ENCODE results near the gene HNRNPLL.
"Not testable (repeated sequence)": the region's sequence is repeated elsewhere in the genome, so short reads cannot be mapped to it uniquely, and the experiment has no call there.

The HNRNPLL gene

DNA sequence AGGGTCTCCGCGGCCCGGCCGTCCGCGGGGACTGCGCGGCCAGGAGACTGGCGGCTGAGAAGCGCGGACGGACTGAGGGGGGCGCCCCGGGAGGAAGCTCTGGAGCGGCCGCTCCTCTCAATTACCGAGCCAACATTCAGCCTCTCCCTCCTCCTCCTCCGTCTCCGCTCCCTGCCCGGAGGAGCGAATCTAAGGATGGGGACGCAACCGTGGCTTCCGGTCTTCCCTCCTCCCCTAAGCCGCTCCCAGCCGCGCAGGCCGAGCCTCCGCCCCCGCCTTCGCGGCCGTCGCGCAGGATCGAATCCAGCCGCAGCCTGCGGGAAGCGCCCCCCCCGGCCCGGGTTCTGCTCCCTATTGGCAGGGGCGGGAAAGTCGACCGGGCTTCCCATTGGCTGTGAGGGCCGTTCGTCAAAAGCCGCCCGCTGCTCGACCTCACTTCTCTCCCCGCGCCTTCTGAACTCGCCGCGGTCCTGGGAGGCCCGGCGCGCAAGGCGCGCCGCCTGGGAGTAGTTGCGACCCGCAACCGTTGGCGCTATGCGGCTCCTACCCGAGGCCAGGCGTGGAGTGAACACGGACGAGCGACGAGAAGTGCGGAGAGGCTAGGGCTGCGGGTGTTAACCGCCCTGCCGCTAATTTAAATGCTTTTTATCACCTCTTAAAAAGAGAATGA, at the start of gene HNRNPLL:
TSS of gene HNRNPLL (minus strand) at position 197 of the 670 bp plus-strand sequence. CDS start 302 bp downstream, outside the sequence.
- peak; percentile 70 for DNase-seq (ENCODE audit: low read depth)
- TF ChIP-seq, protein P1, sequence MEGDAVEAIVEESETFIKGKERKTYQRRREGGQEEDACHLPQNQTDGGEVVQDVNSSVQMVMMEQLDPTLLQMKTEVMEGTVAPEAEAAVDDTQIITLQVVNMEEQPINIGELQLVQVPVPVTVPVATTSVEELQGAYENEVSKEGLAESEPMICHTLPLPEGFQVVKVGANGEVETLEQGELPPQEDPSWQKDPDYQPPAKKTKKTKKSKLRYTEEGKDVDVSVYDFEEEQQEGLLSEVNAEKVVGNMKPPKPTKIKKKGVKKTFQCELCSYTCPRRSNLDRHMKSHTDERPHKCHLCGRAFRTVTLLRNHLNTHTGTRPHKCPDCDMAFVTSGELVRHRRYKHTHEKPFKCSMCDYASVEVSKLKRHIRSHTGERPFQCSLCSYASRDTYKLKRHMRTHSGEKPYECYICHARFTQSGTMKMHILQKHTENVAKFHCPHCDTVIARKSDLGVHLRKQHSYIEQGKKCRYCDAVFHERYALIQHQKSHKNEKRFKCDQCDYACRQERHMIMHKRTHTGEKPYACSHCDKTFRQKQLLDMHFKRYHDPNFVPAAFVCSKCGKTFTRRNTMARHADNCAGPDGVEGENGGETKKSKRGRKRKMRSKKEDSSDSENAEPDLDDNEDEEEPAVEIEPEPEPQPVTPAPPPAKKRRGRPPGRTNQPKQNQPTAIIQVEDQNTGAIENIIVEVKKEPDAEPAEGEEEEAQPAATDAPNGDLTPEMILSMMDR (IDR thresholded peaks at IDR 0.05; ENCODE audit: low read depth, low read length, missing control alignments): no peak

DNA sequence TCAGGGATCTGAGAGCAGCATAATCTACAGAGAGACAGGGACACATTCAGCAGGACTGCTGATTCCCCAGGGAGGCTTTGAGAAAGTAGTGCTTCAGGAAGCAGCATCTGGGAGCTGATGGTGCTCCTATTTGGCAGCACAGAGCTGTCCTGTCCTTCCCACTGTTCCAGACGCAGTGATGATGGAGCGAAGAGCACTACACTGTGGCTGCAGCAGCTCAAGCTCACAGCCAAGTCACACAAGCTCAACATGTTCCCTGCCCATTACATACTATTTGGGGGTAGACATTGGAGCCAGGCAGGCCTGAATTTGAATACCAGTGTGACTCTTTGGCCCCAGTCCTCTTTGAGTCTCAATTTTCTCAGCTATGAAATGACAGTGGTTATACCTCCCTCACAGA, 48.0 kb upstream of the HNRNPLL start:
- TF ChIP-seq, protein P1 (IDR thresholded peaks at IDR 0.05; ENCODE audit: low read depth, low read length, missing control alignments): no peak
- DNase-seq (ENCODE audit: low read depth): no peak
- H3K4me3 ChIP-seq (ENCODE audit: low read depth, low read length): no peak overlapping the region

More for the DNA sequence above, at the start of gene HNRNPLL:
- peak within 1 kb of the TSS; percentile 93 for H3K4me3 ChIP-seq (ENCODE audit: low read depth, low read length)

DNA sequence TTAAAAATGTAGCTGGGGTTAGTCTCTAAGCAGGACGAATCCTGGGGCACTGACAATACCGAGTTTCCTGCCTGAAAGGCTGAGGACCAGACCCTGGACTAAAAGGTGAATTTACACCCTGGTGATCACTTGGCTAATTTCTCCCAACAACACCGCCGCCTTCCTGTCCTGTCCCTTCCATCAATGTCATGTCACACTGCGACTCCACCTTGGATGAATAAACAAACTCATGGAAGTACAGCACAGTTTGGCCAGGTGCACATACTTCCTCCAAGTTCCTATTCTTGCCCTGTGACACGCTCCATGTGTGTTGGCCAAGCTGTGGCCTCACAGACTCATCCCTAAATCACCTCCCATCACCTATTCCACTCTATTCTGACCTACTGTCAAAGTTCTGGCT, 47.3 kb upstream of the HNRNPLL start:
- no peak for DNase-seq (ENCODE audit: low read depth)
- H3K4me3 ChIP-seq (ENCODE audit: low read depth, low read length): no peak overlapping the region
- TF ChIP-seq, protein P1 (IDR thresholded peaks at IDR 0.05; ENCODE audit: low read depth, low read length, missing control alignments): no peak

- DNase-seq (ENCODE audit: low read depth): no peak
- H3K4me3 ChIP-seq (ENCODE audit: low read depth, low read length): no peak overlapping the region
- TF ChIP-seq, protein P1 (IDR thresholded peaks at IDR 0.05; ENCODE audit: low read depth, low read length, missing control alignments): no peak
Measured at GRCh38 chr2:38649176-38649728, 46.5 kb upstream of the HNRNPLL start.

DNA sequence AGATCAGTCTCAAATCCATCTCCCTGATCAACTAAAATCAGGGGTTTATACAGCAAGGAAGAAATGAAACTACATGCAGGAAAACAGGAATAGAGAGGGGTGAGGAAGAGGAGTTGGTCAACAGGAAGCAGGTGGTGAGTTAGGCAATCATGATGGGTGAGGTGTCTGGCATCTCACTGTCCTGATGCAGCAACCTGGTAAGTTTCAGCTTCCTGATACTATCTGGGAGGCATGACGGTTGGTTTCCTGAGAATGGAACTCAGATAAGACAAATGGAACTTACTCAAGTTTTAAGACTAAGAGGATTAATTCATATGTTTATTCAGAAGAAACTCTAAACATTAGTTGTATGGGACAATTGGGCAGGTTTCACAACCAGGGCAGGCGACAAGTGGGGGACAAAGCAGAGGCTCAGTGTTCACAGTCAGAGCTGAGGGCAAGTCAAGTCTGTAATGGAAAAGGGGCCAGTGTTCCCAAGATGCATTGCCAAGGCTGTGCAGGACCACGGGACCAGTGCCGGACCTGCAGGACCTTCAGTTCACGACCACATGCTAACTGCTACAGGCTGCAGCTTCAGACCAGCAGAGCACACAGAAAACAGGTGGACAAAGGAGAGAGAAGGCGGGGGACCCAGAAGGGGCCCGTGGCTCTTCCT, 45.5 kb upstream of the HNRNPLL start:
- DNase-seq (ENCODE audit: low read depth): no peak
- H3K4me3 ChIP-seq (ENCODE audit: low read depth, low read length): no peak overlapping the region
- TF ChIP-seq, protein P1 (IDR thresholded peaks at IDR 0.05; ENCODE audit: low read depth, low read length, missing control alignments): no peak

GRCh38 chr2:38643683-38644511, 41.2 kb upstream of the HNRNPLL start:
- not testable (repeated sequence) for H3K4me3 ChIP-seq (ENCODE audit: low read depth, low read length); DNase-seq (ENCODE audit: low read depth)
